Activated naive CD8-positive, alpha-beta T cell treated with anti-CD3 and anti-CD28 coated beads, Interleukin-2, amount 50 U/mL, for 24 hours (primary cell): ENCODE data around the gene OSCP1.
"Not testable (repeated sequence)": the region's sequence is repeated elsewhere in the genome, so short reads cannot be mapped to it uniquely, and the experiment has no call there.

Experiments used
- ATAC-seq: fragments of 150-1000 bp; cut with Tn5 transposase; one replicate; pipeline ENCODE4 v1.10.0; 2021
- DNase-seq: peaks from one replicate; pipeline ENCODE4 v3.0.0; 2021
- H3K27ac Mint-ChIP-seq: one replicate; pipeline ENCODE4 v1.8.0; 2021; ENCODE audit warnings: mild to moderate bottlenecking, mixed read lengths
- H3K27me3 Mint-ChIP-seq: one replicate; pipeline ENCODE4 v1.8.0; 2021; ENCODE audit warnings: mixed read lengths
- H3K36me3 Mint-ChIP-seq: one replicate; pipeline ENCODE4 v1.8.0; 2021; ENCODE audit warnings: low read depth, mixed read lengths
- H3K4me1 Mint-ChIP-seq: one replicate; pipeline ENCODE4 v1.8.0; 2021; ENCODE audit warnings: mixed read lengths
- H3K4me3 Mint-ChIP-seq: one replicate; pipeline ENCODE4 v1.8.0; 2021; ENCODE audit warnings: mild to moderate bottlenecking, moderate library complexity, mixed read lengths
- H3K9me3 Mint-ChIP-seq: one replicate; pipeline ENCODE4 v1.8.0; 2021; ENCODE audit warnings: mixed read lengths

The OSCP1 gene

DNA sequence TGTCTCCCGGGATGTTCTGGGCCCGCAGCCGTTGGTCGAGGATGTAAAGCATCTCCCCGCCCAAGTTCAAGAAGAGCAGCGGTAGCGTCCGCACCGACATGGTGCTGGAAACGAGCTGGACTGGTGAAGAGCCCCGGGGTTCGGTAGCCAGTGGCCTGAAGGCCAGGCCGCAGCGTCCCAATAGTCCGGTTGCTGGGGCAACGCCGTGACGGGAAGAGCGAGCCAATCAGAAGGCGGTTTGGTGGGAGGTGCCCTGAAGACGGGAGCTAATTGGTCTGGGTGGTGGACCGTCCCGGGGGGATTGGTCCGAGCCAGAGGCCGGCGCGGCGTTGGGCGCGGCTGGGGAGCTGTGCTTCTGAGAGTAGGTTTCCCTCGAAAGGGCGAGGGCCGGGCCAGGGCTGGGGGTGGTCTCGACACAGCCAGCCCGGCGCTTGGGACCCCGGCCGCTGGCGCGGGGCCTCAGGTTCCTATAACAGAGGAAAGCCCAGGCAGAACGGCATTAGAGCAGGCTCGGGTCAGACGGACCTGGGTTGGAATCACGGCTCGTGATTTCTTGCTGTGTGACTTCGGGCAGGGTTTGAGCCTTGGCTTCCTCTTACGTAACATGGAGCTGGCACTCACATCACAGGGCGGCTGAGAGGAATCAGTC is at the start of gene OSCP1:
Gene OSCP1, minus strand, starts transcription at position 182 of the 649 bp plus-strand sequence. Its CDS starts 82 bp downstream, at position 100.
- H3K4me3 Mint-ChIP-seq = peak within 1 kb of the TSS; percentile 82
- peaks cover 2% of the 10 kb centered on the region for H3K27me3 Mint-ChIP-seq
- peak; percentile 89 for DNase-seq
- H3K9me3 Mint-ChIP-seq = no peaks in the 10 kb centered on the region
- H3K4me1 Mint-ChIP-seq = peaks cover 15% of the 10 kb centered on the region
- peak; percentile 99 for ATAC-seq
- peak within 1 kb of the TSS; percentile 89 for H3K27ac Mint-ChIP-seq
- H3K36me3 Mint-ChIP-seq = peaks cover 15% of the 10 kb centered on the region

- Mint-ChIP-seq H3K9me3 (no peaks in the 10 kb centered on the region), H3K4me3 (no peak overlapping the region), H3K4me1 (no peaks in the 10 kb centered on the region), H3K36me3 (no peaks in the 10 kb centered on the region), H3K27me3 (peaks cover 8% of the 10 kb centered on the region), H3K27ac (no peak overlapping the region)
- DNase-seq (no peak), ATAC-seq (no peak)
Measured at GRCh38 chr1:36497207-36497606, 47.0 kb upstream of the OSCP1 start.

DNA sequence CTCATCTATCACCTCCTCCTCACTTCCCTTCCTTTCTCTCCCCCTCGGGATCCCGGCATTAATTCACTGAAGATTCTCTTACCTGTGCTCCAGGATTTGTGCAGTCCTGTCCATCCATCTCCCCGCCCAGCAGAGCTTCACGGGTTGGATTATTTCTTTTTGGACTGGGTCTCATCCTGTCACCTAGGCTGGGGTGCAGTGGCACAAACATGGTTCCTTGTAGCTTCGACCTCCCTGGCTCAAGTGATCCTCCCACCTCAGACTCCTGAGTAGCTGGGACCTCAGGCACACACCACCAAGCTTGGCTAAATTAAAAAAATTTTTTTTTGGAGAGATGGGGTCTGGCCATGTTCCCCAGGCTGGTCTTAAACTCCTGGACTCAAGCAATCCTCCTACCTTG is 44.7 kb upstream of the OSCP1 start:
- H3K4me3 Mint-ChIP-seq = no peak overlapping the region
- no peaks in the 10 kb centered on the region for H3K36me3 Mint-ChIP-seq
- peaks cover 8% of the 10 kb centered on the region for H3K27me3 Mint-ChIP-seq
- no peaks in the 10 kb centered on the region for H3K9me3 Mint-ChIP-seq
- ATAC-seq = no peak
- no peak for DNase-seq
- no peaks in the 10 kb centered on the region for H3K4me1 Mint-ChIP-seq
- H3K27ac Mint-ChIP-seq = no peak overlapping the region

- no peaks in the 10 kb centered on the region for H3K9me3 Mint-ChIP-seq
- H3K4me3 Mint-ChIP-seq = no peak overlapping the region
- ATAC-seq = no peak
- DNase-seq = no peak
- H3K4me1 Mint-ChIP-seq = no peaks in the 10 kb centered on the region
- peaks cover 8% of the 10 kb centered on the region for H3K27me3 Mint-ChIP-seq
- no peak overlapping the region for H3K27ac Mint-ChIP-seq
- no peaks in the 10 kb centered on the region for H3K36me3 Mint-ChIP-seq
Measured at GRCh38 chr1:36493524-36493923, 43.3 kb upstream of the OSCP1 start.

DNA sequence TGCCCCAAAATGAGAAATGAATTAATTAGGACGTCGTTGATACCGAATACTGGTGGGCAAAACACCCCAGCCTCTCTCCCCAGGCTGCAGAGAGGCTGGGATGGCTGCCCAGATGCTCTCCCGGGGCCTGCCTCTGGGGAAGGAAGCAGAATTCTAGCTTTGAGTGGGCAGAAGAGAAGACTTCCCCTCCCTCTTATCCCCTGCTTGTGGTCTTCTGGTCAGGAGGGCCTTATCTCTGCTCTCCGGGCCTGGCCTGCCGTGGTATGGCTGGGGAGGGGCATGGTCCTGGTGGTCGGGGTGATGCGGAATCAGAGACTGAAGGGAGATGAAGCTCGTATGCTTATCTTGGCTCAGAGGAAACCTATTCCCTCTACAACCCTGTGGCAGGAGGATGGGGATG is 42.2 kb upstream of the OSCP1 start:
- ATAC-seq (no peak), DNase-seq (no peak)
- Mint-ChIP-seq H3K36me3 (no peaks in the 10 kb centered on the region), H3K27me3 (peaks cover 5% of the 10 kb centered on the region), H3K27ac (no peak overlapping the region), H3K4me3 (no peak overlapping the region), H3K4me1 (no peaks in the 10 kb centered on the region), H3K9me3 (no peaks in the 10 kb centered on the region)

DNA sequence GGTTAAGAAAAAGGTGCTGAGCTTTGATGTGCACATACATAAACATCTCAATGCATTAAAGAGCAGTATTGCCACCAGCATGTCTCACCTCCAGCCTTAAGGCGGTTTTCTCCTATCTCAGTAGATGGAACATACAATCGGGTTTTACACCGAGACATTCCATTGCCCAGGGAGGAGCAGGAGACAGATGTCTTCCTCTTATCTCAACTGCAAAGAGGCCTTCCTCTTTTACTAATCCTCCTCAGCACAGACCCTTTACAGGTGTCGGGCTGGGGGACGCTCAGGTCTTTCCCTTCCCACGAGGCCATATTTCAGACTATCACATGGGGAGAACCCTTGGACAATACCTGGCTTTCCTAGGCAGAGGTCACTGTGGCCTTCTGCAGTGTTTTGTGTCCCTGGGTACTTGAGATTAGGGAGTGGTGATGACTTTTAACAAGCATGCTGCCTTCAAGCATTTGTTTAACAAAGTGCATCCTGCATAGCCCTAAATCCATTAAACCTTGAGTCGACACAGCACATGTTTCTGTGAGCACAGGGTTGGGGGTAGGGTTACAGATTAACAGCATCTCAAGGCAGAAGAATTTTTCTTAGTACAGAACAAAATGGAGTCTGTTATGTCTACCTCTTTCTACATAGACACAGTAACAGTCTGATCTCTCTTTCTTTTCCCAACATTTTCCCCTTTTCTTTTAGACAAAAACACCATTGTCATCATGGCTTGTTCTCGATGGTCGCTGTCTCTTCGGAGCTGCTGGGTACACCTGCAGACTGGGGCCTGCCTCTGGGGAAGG is 39.2 kb upstream of the OSCP1 start:
- not testable (repeated sequence) for H3K4me1 Mint-ChIP-seq, H3K36me3 Mint-ChIP-seq, H3K27ac Mint-ChIP-seq

DNA sequence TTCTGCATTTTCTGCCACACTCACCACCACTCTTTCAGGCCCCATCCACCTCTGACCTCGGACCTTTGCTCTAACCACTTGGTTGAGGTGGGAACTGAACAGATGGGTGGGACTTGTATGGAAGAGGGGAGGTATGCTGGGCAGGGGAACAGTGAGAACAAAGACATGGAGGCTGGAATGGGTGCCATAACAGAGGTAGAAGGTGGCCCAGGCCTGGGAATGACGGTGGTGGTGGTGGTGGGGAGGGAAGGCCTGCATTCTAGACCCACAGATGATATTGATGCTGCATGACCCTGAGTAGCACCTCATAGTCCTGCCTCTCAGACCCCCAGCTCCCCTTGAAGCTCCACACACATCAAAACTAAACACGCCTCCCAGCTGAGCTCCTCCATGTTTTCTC is 37.7 kb upstream of the OSCP1 start:
- Mint-ChIP-seq H3K4me3 (no peak overlapping the region), H3K27me3 (no peaks in the 10 kb centered on the region), H3K27ac (no peak overlapping the region), H3K4me1 (peaks cover 4% of the 10 kb centered on the region), H3K36me3 (no peaks in the 10 kb centered on the region), H3K9me3 (no peaks in the 10 kb centered on the region)
- DNase-seq (no peak), ATAC-seq (no peak)

More for the DNA sequence above, 39.2 kb upstream of the OSCP1 start:
- not testable (repeated sequence) for H3K4me3 Mint-ChIP-seq, DNase-seq, ATAC-seq, H3K9me3 Mint-ChIP-seq, H3K27me3 Mint-ChIP-seq

GRCh38 chr1:36487336-36487725 is 37.1 kb upstream of the OSCP1 start:
- DNase-seq, H3K4me3 Mint-ChIP-seq, ATAC-seq, H3K27me3 Mint-ChIP-seq, H3K27ac Mint-ChIP-seq, H3K4me1 Mint-ChIP-seq, H3K9me3 Mint-ChIP-seq, H3K36me3 Mint-ChIP-seq: not testable (repeated sequence)

DNA sequence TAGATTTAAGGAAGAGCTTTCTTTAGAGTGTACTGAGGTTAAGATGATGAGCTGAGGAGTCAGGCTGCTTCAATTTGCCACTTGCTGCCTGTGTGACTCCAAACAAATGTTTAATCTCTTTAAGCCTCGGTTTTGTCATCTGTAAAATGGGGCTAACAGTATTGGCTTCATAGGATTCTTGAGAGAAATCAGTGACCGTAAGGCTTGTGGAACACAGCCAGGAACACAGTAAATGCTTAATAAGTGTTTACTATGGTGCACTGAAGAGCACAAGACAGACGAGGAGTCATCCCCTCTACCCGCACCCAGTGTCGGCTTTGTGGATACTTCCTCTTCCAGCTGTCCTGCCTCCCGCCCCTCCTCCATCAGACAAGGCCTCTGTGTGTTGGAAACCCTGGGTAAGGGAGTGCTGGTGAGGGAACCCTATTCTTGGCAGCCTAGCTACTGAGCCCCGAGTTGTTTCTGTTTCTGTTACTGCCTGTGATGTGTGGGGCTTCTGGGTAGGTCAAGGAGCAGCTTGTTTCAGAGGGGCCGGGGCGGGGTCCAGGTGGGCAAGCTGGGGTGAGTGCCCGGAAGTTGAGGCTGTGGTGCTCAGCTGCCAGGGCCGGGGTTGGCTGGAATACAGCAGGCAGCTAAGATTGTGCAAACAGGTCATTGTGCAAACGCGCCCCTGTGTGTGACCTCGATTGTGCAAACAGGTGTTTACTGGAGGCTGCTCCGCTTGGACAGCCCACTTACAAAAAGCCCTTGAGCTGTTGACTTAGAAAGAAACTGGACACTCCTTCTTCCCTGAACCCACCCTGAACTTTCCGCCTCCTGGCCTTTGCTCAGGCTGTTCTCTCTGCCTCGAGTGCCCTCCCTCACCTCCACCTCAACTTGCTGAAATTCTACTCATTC is 36.4 kb upstream of the OSCP1 start:
- no peak for DNase-seq
- no peaks in the 10 kb centered on the region for H3K9me3 Mint-ChIP-seq
- H3K27me3 Mint-ChIP-seq = peaks cover 5% of the 10 kb centered on the region
- H3K4me1 Mint-ChIP-seq = peaks cover 12% of the 10 kb centered on the region
- H3K4me3 Mint-ChIP-seq = no peak overlapping the region
- no peak overlapping the region for H3K27ac Mint-ChIP-seq
- no peak for ATAC-seq
- H3K36me3 Mint-ChIP-seq = no peaks in the 10 kb centered on the region

GRCh38 chr1:36486093-36486438 is 35.8 kb upstream of the OSCP1 start:
- H3K4me1 Mint-ChIP-seq = peaks cover 13% of the 10 kb centered on the region
- no peak overlapping the region for H3K27ac Mint-ChIP-seq
- ATAC-seq (no peak), DNase-seq (no peak)
- H3K36me3 Mint-ChIP-seq = no peaks in the 10 kb centered on the region
- H3K4me3 Mint-ChIP-seq = no peak overlapping the region
- H3K27me3 Mint-ChIP-seq = peaks cover 8% of the 10 kb centered on the region
- no peaks in the 10 kb centered on the region for H3K9me3 Mint-ChIP-seq

DNA sequence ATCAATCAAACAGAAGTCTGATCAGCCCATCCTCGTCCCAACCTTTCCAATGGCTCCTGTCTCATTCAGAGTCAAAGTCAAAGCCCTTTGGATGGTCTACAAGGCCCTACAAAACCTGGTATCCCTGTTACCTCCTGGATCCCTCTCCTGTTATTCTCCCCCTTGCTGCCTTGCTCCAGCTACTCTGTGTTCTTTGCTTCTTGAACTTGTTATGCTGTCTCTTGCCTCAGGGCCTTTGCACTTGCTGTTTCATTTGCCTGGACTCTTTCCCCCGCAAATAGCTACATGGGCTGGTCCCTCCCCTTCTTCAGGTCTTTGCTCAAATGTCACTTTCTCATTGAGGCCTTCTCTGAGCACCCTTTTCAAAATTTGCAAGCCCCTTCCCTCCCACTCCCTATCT is 33.8 kb upstream of the OSCP1 start:
- Mint-ChIP-seq H3K4me3 (no peak overlapping the region), H3K9me3 (no peaks in the 10 kb centered on the region), H3K4me1 (peaks cover 13% of the 10 kb centered on the region), H3K36me3 (no peaks in the 10 kb centered on the region), H3K27ac (no peak overlapping the region), H3K27me3 (peaks cover 8% of the 10 kb centered on the region)
- ATAC-seq = no peak
- DNase-seq = no peak

DNA sequence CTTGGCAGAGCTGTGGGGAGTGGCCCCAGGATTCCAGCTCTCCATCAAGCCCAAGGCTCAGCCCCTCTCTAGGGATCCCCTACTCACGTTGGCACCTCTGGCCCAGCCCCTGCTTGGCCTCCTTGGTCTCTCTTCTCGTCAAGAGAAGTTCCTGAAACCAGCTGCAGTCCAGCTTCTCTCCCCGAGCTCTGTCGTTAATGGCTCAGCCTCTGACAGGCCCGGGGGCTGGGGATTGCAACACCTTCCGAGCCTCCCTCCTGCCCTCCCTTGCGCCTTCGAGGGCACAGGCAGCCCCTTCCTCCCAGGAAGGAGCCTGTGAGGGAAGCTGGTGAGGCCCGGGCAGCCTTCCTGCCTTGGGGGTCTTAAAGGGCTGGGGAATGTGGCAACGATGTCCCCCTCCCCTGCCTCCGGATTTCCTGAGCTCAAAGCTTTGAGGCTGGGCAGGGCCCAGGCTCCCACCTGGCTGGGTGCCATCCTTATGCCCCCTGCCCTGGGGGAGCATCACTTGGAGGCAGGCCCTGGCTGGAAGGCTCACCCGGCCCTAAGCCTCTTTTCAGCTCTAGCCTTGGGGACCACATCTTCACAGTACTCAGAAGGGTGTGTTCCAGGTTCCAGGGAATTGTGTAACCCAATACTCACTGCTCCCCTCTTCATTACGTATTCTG is 32.6 kb upstream of the OSCP1 start, which contains the start of gene CSF3R:
Gene CSF3R, minus strand, starts transcription at position 190 of the 665 bp plus-strand sequence. CDS start 3,417 bp downstream, outside the sequence.
- no peak for DNase-seq

GRCh38 chr1:36481771-36482723 is 31.8 kb upstream of the OSCP1 start:
- H3K36me3 Mint-ChIP-seq = no peaks in the 10 kb centered on the region
- H3K27ac Mint-ChIP-seq = no peak overlapping the region
- no peaks in the 10 kb centered on the region for H3K9me3 Mint-ChIP-seq
- H3K27me3 Mint-ChIP-seq = peaks cover 8% of the 10 kb centered on the region
- ATAC-seq (peak; percentile 15), DNase-seq (no peak)
- H3K4me3 Mint-ChIP-seq = peak overlapping the region; percentile 34
- H3K4me1 Mint-ChIP-seq = peaks cover 13% of the 10 kb centered on the region

More for the DNA sequence above, 32.6 kb upstream of the OSCP1 start, which contains the start of gene CSF3R:
- no peak within 1 kb of the TSS for H3K27ac Mint-ChIP-seq
- H3K4me3 Mint-ChIP-seq = peak within 1 kb of the TSS; percentile 34
- H3K36me3 Mint-ChIP-seq = no peaks in the 10 kb centered on the region
- ATAC-seq = no peak
- peaks cover 13% of the 10 kb centered on the region for H3K4me1 Mint-ChIP-seq
- H3K27me3 Mint-ChIP-seq = peaks cover 8% of the 10 kb centered on the region
- no peaks in the 10 kb centered on the region for H3K9me3 Mint-ChIP-seq
